Psoas muscle (tissue), 8 donors: ENCODE results near the gene HADH. TPM values are rescaled to one million over a fixed set of nuclear protein-coding genes. Genes with fewer than 3 reads are reported as not detected.

Experiments used
- ATAC-seq, 4 donors: fragments of 200-7000 bp; cut with Tn5 transposase; one replicate each; pipeline ENCODE4 v1.9.1; 2020; ENCODE audit warnings: moderate library complexity in 3 of 4, mild to moderate bottlenecking in 2 of 4
- DNase-seq, 2 donors: peaks; one replicate each; pipeline ENCODE4 v3.0.0-alpha.2; 2020
- H3K27ac ChIP-seq: fragments of 200-600 bp; one replicate; pipeline ENCODE4 v1.8.0; 2022
- H3K27me3 ChIP-seq, 3 donors: fragments of 200-600 bp in 1 of 3; one replicate each; pipeline versions ENCODE4 v1.6.1 to v1.8.0; 2013 to 2022; ENCODE audit warnings: low read length in 2 of 3, mild to moderate bottlenecking in 2 of 3, moderate library complexity in 1 of 3; ENCODE audit not compliant: insufficient read depth in 3 of 3
- H3K36me3 ChIP-seq, 2 donors: fragments of 200-600 bp in 1 of 2; one replicate each; pipeline versions ENCODE4 v1.6.1 to v1.8.0; 2013 to 2022; ENCODE audit warnings: low read depth in 1 of 2, mild to moderate bottlenecking in 1 of 2, moderate library complexity in 1 of 2; ENCODE audit not compliant: insufficient read depth in 1 of 2
- H3K4me1 ChIP-seq: fragments of 200-600 bp; one replicate; pipeline ENCODE4 v1.8.0; 2022
- H3K4me3 ChIP-seq: fragments of 200-600 bp; one replicate; pipeline ENCODE4 v1.8.0; 2022; ENCODE audit warnings: mild to moderate bottlenecking
- H3K9me3 ChIP-seq: fragments of 200-600 bp; one replicate; pipeline ENCODE4 v1.8.0; 2022
- CTCF ChIP-seq: fragments of 200-600 bp; IDR thresholded peaks from one replicate; pipeline ENCODE4 v1.8.0; 2022; ENCODE audit warnings: antibody characterized with exemption
- WGBS, 3 donors: extraction: QIAGEN DNeasy Blood & Tissue Kit; methylation state at CpG; one replicate each; pipeline versions ENCODE4 v1.1.6 to v1.1.7; 2013; 5-methylcytosine and 5-hydroxymethylcytosine counted together
- intact Hi-C, 2 donors: fragments of 100-400 bp; cut with DNase I; formaldehyde crosslinking; loops; one replicate each; pipeline versions ENCODE4 v1.11.0 to v1.14.2; 2022
- polyA plus RNA-seq, 3 donors: library from polyadenylated mRNA; stranded (reverse); fragments of 200-250 nt; gene quantifications; one replicate each; pipeline ENCODE4 v1.2.3, GENCODE V29; 2013
- total RNA-seq, 4 donors: library from RNA; stranded (reverse); fragmentation: NEBNext Ultra II Directional in 2 of 4; extraction: Animal tissue kit (Norgen Biotek cat#: 25700) in 2 of 4; gene quantifications; one replicate each; pipeline versions ENCODE4 v1.2.1 to v1.2.4, GENCODE V29; 2021 to 2023
- donor health status: healthy with polysubstance abuse.
- donor health status: DM: no; HTN: no; CAD: no; lungs with moderate emphysema.
- donor health status: Bipolar disorder and iron deficiency.
- donor health status: healthy.
- donor health status: DM: yes; HTN: yes; CAD: no.
- donor health status: DM: no; HTN: no; CAD: no.
- donor health status: DM: no; HTN: no; CAD: no.
- donor health status: DM: yes; HTN: yes; CAD: no.

HADH gene
- total and polyA plus RNA-seq, 7 donors = 26.6 to 150 (median 103) TPM

- H3K36me3 ChIP-seq = no peaks in the 10 kb centered on the region
- no peaks in the 10 kb centered on the region for H3K4me1 ChIP-seq
- no peak for TF ChIP-seq CTCF
- ATAC-seq (no peak), DNase-seq (no peak)
- 68 to 91% (median 71%) methylated on average over 5 of the region's 5 CpGs for WGBS, 3 donors
- H3K9me3 ChIP-seq = no peaks in the 10 kb centered on the region
- no peak overlapping the region for H3K4me3 ChIP-seq
- intact Hi-C loops = no loop called here
- H3K27me3 ChIP-seq = peaks cover 0 to 4% (median 0%) of the 10 kb centered on the region in 3 donors
- H3K27ac ChIP-seq = no peak overlapping the region
These were observed 88.5 kb downstream of the HADH start for GRCh38 chr4:108078024-108078733.

- DNase-seq (no peak), ATAC-seq (no peak)
- Histone ChIP-seq H3K4me3 (no peak overlapping the region), H3K4me1 (no peaks in the 10 kb centered on the region), H3K27me3 (no peaks in the 10 kb centered on the region), H3K36me3 (no peaks in the 10 kb centered on the region), H3K9me3 (no peaks in the 10 kb centered on the region), H3K27ac (no peak overlapping the region)
- 93 to 95% (median 94%) methylated on average over 10 of the region's 10 CpGs for WGBS, 3 donors
- intact Hi-C loops = no loop called here
- no peak for TF ChIP-seq CTCF
These were observed 91.1 kb downstream of the HADH start for GRCh38 chr4:108080747-108081146.

DNA sequence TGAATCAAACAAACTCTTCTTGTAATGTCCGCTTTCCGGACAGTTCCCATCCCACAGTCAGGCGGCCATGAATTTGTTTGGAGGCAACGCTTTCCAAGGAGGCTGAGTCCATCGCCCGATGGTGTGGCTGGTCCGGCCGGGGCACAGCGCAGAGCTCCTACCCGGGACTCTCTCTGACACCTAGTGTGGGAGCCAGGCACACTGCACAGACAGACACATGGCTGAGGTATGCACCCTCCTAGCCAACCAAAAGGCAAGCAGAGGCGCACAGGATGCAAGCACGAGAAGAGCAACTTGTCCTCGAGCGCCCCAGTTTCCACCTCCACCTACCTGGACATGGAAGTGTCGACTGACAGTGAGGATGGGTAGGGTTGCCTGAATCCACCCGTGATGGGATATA is 91.6 kb downstream of the HADH start:
- H3K27me3 ChIP-seq = no peaks in the 10 kb centered on the region
- 90 to 95% (median 94%) methylated on average over 16 of the region's 16 CpGs for WGBS, 3 donors
- no peak overlapping the region for H3K4me3 ChIP-seq
- DNase-seq (no peak), ATAC-seq (no peak)
- no peaks in the 10 kb centered on the region for H3K36me3 ChIP-seq
- intact Hi-C loops = no loop called here
- no peak overlapping the region for H3K27ac ChIP-seq
- no peaks in the 10 kb centered on the region for H3K4me1 ChIP-seq
- H3K9me3 ChIP-seq = no peaks in the 10 kb centered on the region
- TF ChIP-seq CTCF = no peak

Other genes starting within 250 kb of the HADH start
- gene SGMS2, start 165.0 kb upstream of the HADH start, total RNA-seq = 10 to 100 TPM in 1 of 4 donors, 1 to 10 TPM in 3; 4.6 to 14.2 (median 9.6) TPM
- gene SGMS2, start 165.0 kb upstream of the HADH start, polyA plus RNA-seq = 1 to 10 TPM; 1.7 to 8.7 (median 2.9) TPM
- gene CYP2U1, start 58.3 kb upstream of the HADH start, total RNA-seq = 1 to 10 TPM; 2.4 to 4.5 (median 3.9) TPM
- gene CYP2U1, start 58.3 kb upstream of the HADH start, polyA plus RNA-seq = 1 to 10 TPM in 2 of 3 donors, under 1 TPM in 1; 0.95 to 3.7 (median 1.9) TPM
- gene LEF1, start 179.0 kb downstream of the HADH start, total RNA-seq = under 1 TPM; 0.24 to 0.37 (median 0.32) TPM
- under 1 TPM; 0.10 to 0.44 (median 0.18) TPM for gene LEF1, start 179.0 kb downstream of the HADH start, polyA plus RNA-seq